SHP77 treated with DMSO at 0.1 percent for 48 hours (cell line): ENCODE results near the gene METTL22.
"Not testable (repeated sequence)": the region's sequence is repeated elsewhere in the genome, so short reads cannot be mapped to it uniquely, and the experiment has no call there.

Experiments
- DNase-seq: peaks from one replicate; lab custom pipeline; 2025; lab: John Stamatoyannopoulos, UW

The METTL22 gene

GRCh38 chr16:8632675-8633182, 11.2 kb downstream of the METTL22 start:
- no peak for DNase-seq

- DNase-seq = no peak
Measured at GRCh38 chr16:8634991-8635736, 13.7 kb downstream of the METTL22 start.

GRCh38 chr16:8639694-8640093, 18.2 kb downstream of the METTL22 start:
- no peak for DNase-seq

GRCh38 chr16:8641671-8642070, 20.2 kb downstream of the METTL22 start:
- no peak for DNase-seq

GRCh38 chr16:8642146-8642545, 20.6 kb downstream of the METTL22 start:
- DNase-seq = no peak

GRCh38 chr16:8644211-8645140, 23.0 kb downstream of the METTL22 start:
- no peak for DNase-seq

- DNase-seq = no peak
Measured at GRCh38 chr16:8645141-8645521, 23.6 kb downstream of the METTL22 start.

GRCh38 chr16:8645831-8646230, 24.3 kb downstream of the METTL22 start:
- no peak for DNase-seq

- no peak for DNase-seq
Measured at GRCh38 chr16:8646326-8647053, 25.0 kb downstream of the METTL22 start.

- no peak for DNase-seq
Measured at GRCh38 chr16:8647721-8648318, 26.3 kb downstream of the METTL22 start.

- DNase-seq = no peak
Measured at GRCh38 chr16:8648877-8649276, 27.4 kb downstream of the METTL22 start.

- no peak for DNase-seq
Measured at GRCh38 chr16:8649829-8650554, 28.5 kb downstream of the METTL22 start.

GRCh38 chr16:8651958-8652357, 30.5 kb downstream of the METTL22 start:
- DNase-seq = not testable (repeated sequence)

GRCh38 chr16:8655184-8655717, 33.8 kb downstream of the METTL22 start:
- no peak for DNase-seq

- no peak for DNase-seq
Measured at GRCh38 chr16:8656376-8656775, 34.9 kb downstream of the METTL22 start.

- peak; percentile 26 for DNase-seq
Measured at GRCh38 chr16:8660841-8661301, 39.4 kb downstream of the METTL22 start.

GRCh38 chr16:8661703-8662102, 40.2 kb downstream of the METTL22 start:
- no peak for DNase-seq

- no peak for DNase-seq
Measured at GRCh38 chr16:8663192-8664089, 41.9 kb downstream of the METTL22 start.

GRCh38 chr16:8665529-8665928, 44.0 kb downstream of the METTL22 start:
- DNase-seq = no peak

- no peak for DNase-seq
Measured at GRCh38 chr16:8667492-8667891, 46.0 kb downstream of the METTL22 start.
